Measurements from ENCODE around the gene CUEDC1.

DNA sequence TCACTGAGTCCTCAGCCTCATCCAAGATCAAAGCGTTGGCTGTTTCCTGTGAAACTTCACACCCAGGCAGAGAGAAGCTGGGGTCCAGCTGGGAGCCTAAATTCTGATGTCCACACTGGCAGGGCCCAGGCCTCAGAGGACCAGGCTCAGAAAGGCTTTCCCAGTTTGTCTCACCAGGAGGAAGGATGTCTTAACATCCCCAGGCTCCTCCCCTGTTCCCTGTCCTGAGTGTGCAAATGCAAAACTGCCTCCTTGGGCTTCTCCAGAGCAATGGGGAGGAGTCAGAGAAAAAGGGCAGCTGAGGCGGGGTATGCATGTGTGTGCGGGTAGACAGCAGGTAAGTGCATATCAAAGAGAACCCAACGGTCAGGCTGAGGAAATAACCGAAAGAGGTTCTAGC, 45.7 kb downstream of the CUEDC1 start:
- TF ChIP-seq POLR2AphosphoS5 (IDR thresholded peaks at IDR 0.05) = no peak
- TF ChIP-seq, protein P1, sequence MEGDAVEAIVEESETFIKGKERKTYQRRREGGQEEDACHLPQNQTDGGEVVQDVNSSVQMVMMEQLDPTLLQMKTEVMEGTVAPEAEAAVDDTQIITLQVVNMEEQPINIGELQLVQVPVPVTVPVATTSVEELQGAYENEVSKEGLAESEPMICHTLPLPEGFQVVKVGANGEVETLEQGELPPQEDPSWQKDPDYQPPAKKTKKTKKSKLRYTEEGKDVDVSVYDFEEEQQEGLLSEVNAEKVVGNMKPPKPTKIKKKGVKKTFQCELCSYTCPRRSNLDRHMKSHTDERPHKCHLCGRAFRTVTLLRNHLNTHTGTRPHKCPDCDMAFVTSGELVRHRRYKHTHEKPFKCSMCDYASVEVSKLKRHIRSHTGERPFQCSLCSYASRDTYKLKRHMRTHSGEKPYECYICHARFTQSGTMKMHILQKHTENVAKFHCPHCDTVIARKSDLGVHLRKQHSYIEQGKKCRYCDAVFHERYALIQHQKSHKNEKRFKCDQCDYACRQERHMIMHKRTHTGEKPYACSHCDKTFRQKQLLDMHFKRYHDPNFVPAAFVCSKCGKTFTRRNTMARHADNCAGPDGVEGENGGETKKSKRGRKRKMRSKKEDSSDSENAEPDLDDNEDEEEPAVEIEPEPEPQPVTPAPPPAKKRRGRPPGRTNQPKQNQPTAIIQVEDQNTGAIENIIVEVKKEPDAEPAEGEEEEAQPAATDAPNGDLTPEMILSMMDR (IDR thresholded peaks at IDR 0.05) = no peak
- no peak for TF ChIP-seq POLR2A (IDR thresholded peaks at IDR 0.05)
